ENCODE data around the gene ILDR2. TPM values are rescaled to one million over a fixed set of nuclear protein-coding genes. Genes with fewer than 3 reads are reported as not detected.

ILDR2 gene
- total RNA-seq, 4 donors from 2014 or later: 1.1 to 5.4 (median 1.7) TPM

- Histone ChIP-seq H3K4me3 (no peak overlapping the region), H3K9me3 (no peaks in the 10 kb centered on the region), H3K36me3 (no peaks in the 10 kb centered on the region), H3K27ac (no peak overlapping the region), H3K27me3 (peaks cover 14% of the 10 kb centered on the region), H3K4me1 (peaks cover 0 to 4% (median 0%) of the 10 kb centered on the region in 4 donors)
- TF ChIP-seq POLR2A (IDR thresholded peaks at IDR 0.05): no peak
- TF ChIP-seq CTCF (IDR thresholded peaks at IDR 0.05): no peak
- no peak for TF ChIP-seq POLR2AphosphoS5 (IDR thresholded peaks at IDR 0.05)
- TF ChIP-seq EP300 (IDR thresholded peaks at IDR 0.05; ENCODE audit: low read depth): no peak
- in situ Hi-C loops (cut with MboI; ENCODE audit: low pct_ligation_motif_present in 1 of 4, low pct_unique_long_range_greater_than_20kb in 1 of 4, low sequenced_read_pairs in 3 of 4) (loop anchor here in 2 of 4 donors (5.0 to 10.0 kb wide), 2 partner anchors 148 to 531 kb away; no protein-coding TSS in a partner anchor), intact Hi-C loops (cut with DNase I; ENCODE audit: low total_unique reads) (no loop called here)
- no peak for DNase-seq
- 83 to 84% methylated on average over 3 of the region's 3 CpGs for WGBS, 2 donors (ENCODE audit: low coverage in 1 of 2)
Observed at GRCh38 chr1:166914111-166914510, 61.2 kb downstream of the ILDR2 start.

- H3K9me3 ChIP-seq: no peaks in the 10 kb centered on the region
- no peak overlapping the region for H3K4me3 ChIP-seq
- DNase-seq: no peak
- H3K4me1 ChIP-seq: peaks cover 0 to 4% (median 0%) of the 10 kb centered on the region in 4 donors
- in situ Hi-C loops (cut with MboI; ENCODE audit: low pct_ligation_motif_present in 1 of 4, low pct_unique_long_range_greater_than_20kb in 1 of 4, low sequenced_read_pairs in 3 of 4): loop anchor here in 2 of 4 donors (5.0 to 10.0 kb wide), 2 partner anchors 151 to 533 kb away; no protein-coding TSS in a partner anchor
- TF ChIP-seq POLR2A (IDR thresholded peaks at IDR 0.05) (no peak), POLR2AphosphoS5 (IDR thresholded peaks at IDR 0.05) (no peak), EP300 (IDR thresholded peaks at IDR 0.05; ENCODE audit: low read depth) (no peak), CTCF (IDR thresholded peaks at IDR 0.05) (no peak)
- H3K27me3 ChIP-seq: no peaks in the 10 kb centered on the region
- H3K36me3 ChIP-seq: no peaks in the 10 kb centered on the region
- intact Hi-C loops (cut with DNase I; ENCODE audit: low total_unique reads): loop anchor here (1.0 kb wide), 1 partner anchor 148 kb away; no protein-coding TSS in a partner anchor
- no peak overlapping the region for H3K27ac ChIP-seq
- 84 to 100% methylated on average over 1 of the region's 1 CpG for WGBS, 2 donors (ENCODE audit: low coverage in 1 of 2)
Observed at GRCh38 chr1:166911624-166912023, 63.7 kb downstream of the ILDR2 start.

GRCh38 chr1:166910396-166910994 lies 64.8 kb downstream of the ILDR2 start:
- Histone ChIP-seq H3K36me3 (no peaks in the 10 kb centered on the region), H3K27me3 (no peaks in the 10 kb centered on the region), H3K4me1 (peaks cover 0 to 4% (median 0%) of the 10 kb centered on the region in 4 donors), H3K4me3 (no peak overlapping the region), H3K9me3 (no peaks in the 10 kb centered on the region), H3K27ac (no peak overlapping the region)
- WGBS, 2 donors (ENCODE audit: low coverage in 1 of 2): 0% methylated on average over 1 of the region's 1 CpG
- in situ Hi-C loops (cut with MboI; ENCODE audit: low pct_ligation_motif_present in 1 of 4, low pct_unique_long_range_greater_than_20kb in 1 of 4, low sequenced_read_pairs in 3 of 4): loop anchor here in 2 of 4 donors (5.0 to 10.0 kb wide), 2 partner anchors 152 to 534 kb away; no protein-coding TSS in a partner anchor
- DNase-seq: peak; percentile 85
- TF ChIP-seq POLR2A (IDR thresholded peaks at IDR 0.05): no peak
- peak in 1 of 3 donors; percentile 42 for TF ChIP-seq POLR2AphosphoS5 (IDR thresholded peaks at IDR 0.05)
- TF ChIP-seq CTCF (IDR thresholded peaks at IDR 0.05): peak; percentile 64 to 85 (median 70)
- intact Hi-C loops (cut with DNase I; ENCODE audit: low total_unique reads): no loop called here

- intact Hi-C loops (cut with DNase I; ENCODE audit: low total_unique reads) (no loop called here), in situ Hi-C loops (cut with MboI; ENCODE audit: low pct_ligation_motif_present in 1 of 4, low pct_unique_long_range_greater_than_20kb in 1 of 4, low sequenced_read_pairs in 3 of 4) (no loop called here)
- 89 to 90% methylated on average over 1 of the region's 1 CpG for WGBS, 2 donors (ENCODE audit: low coverage in 1 of 2)
- H3K4me1 ChIP-seq: peaks cover 0 to 4% (median 0%) of the 10 kb centered on the region in 4 donors
- H3K4me3 ChIP-seq: no peak overlapping the region
- H3K27ac ChIP-seq: no peak overlapping the region
- DNase-seq: no peak
- no peaks in the 10 kb centered on the region for H3K27me3 ChIP-seq
- H3K36me3 ChIP-seq: no peaks in the 10 kb centered on the region
- H3K9me3 ChIP-seq: no peaks in the 10 kb centered on the region
- TF ChIP-seq EP300 (IDR thresholded peaks at IDR 0.05; ENCODE audit: low read depth): no peak
- TF ChIP-seq POLR2A (IDR thresholded peaks at IDR 0.05): no peak
- no peak for TF ChIP-seq POLR2AphosphoS5 (IDR thresholded peaks at IDR 0.05)
- no peak for TF ChIP-seq CTCF (IDR thresholded peaks at IDR 0.05)
Observed at GRCh38 chr1:166908942-166909341, 66.4 kb downstream of the ILDR2 start.

All from transverse colon (tissue), 4 donors.